ENCODE results near the gene HACD3. TPM values are rescaled to one million over a fixed set of nuclear protein-coding genes. Genes with fewer than 3 reads are reported as not detected.

The HACD3 gene
- total RNA-seq, 1 experiment from 2014 or later, result 157 TPM

GRCh38 chr15:65509321-65509720 lies 20.9 kb upstream of the HACD3 start:
- intact Hi-C loops (cut with micrococcal nuclease; ENCODE audit: unreplicated experiment), result no loop called here
- Histone ChIP-seq H3K36me3 (ENCODE audit: insufficient read depth, low read length, poor library complexity, severe bottlenecking) (peaks cover 46% of the 10 kb centered on the region), H3K9me3 (ENCODE audit: low read depth, low read length, poor library complexity, severe bottlenecking) (no peaks in the 10 kb centered on the region), H3K27me3 (replicated peaks; ENCODE audit: insufficient read depth, low read depth, low read length, poor library complexity) (no peaks in the 10 kb centered on the region), H3K4me1 (ENCODE audit: insufficient read depth, low read length, poor library complexity, severe bottlenecking) (peaks cover 12% of the 10 kb centered on the region), H3K4me3 (ENCODE audit: low read depth, low read length, poor library complexity, severe bottlenecking) (no peak overlapping the region), H3K27ac (ENCODE audit: low read depth, low read length, poor library complexity, severe bottlenecking) (no peak overlapping the region)
- ChIA-PET POLR2A (ENCODE audit: low non-redundant PET) (no interaction called here), CTCF (no interaction called here)
- DNase-seq (ENCODE audit: low spot score), result no peak
- TF ChIP-seq CTCF (conservative IDR thresholded peaks at IDR 0.05; ENCODE audit: low read depth, low read length) (no peak), EZH2 (IDR thresholded peaks at IDR 0.05; ENCODE audit: borderline replicate concordance, low read depth, low read length, poor library complexity, severe bottlenecking) (no peak)
- BruUV-seq (replicated peaks), result no TSS peak

- Histone ChIP-seq H3K27ac (ENCODE audit: low read depth, low read length, poor library complexity, severe bottlenecking) (peak overlapping the region; percentile 32), H3K9me3 (ENCODE audit: low read depth, low read length, poor library complexity, severe bottlenecking) (no peaks in the 10 kb centered on the region), H3K4me1 (ENCODE audit: insufficient read depth, low read length, poor library complexity, severe bottlenecking) (peaks cover 25% of the 10 kb centered on the region), H3K27me3 (replicated peaks; ENCODE audit: insufficient read depth, low read depth, low read length, poor library complexity) (no peaks in the 10 kb centered on the region), H3K36me3 (ENCODE audit: insufficient read depth, low read length, poor library complexity, severe bottlenecking) (peaks cover 30% of the 10 kb centered on the region), H3K4me3 (ENCODE audit: low read depth, low read length, poor library complexity, severe bottlenecking) (no peak overlapping the region)
- intact Hi-C loops (cut with micrococcal nuclease; ENCODE audit: unreplicated experiment), result no loop called here
- DNase-seq (ENCODE audit: low spot score), result no peak
- ChIA-PET POLR2A (ENCODE audit: low non-redundant PET) (no interaction called here), CTCF (no interaction called here)
- TF ChIP-seq EZH2 (IDR thresholded peaks at IDR 0.05; ENCODE audit: borderline replicate concordance, low read depth, low read length, poor library complexity, severe bottlenecking) (no peak), CTCF (conservative IDR thresholded peaks at IDR 0.05; ENCODE audit: low read depth, low read length) (no peak)
- BruUV-seq (replicated peaks), result no TSS peak
Measured at GRCh38 chr15:65512189-65512588, 18.1 kb upstream of the HACD3 start.

- intact Hi-C loops (cut with micrococcal nuclease; ENCODE audit: unreplicated experiment), result no loop called here
- peak overlapping the region; percentile 32 for H3K27ac ChIP-seq (ENCODE audit: low read depth, low read length, poor library complexity, severe bottlenecking)
- no peaks in the 10 kb centered on the region for H3K27me3 ChIP-seq (replicated peaks; ENCODE audit: insufficient read depth, low read depth, low read length, poor library complexity)
- TF ChIP-seq CTCF (conservative IDR thresholded peaks at IDR 0.05; ENCODE audit: low read depth, low read length) (no peak), EZH2 (IDR thresholded peaks at IDR 0.05; ENCODE audit: borderline replicate concordance, low read depth, low read length, poor library complexity, severe bottlenecking) (no peak)
- no peaks in the 10 kb centered on the region for H3K9me3 ChIP-seq (ENCODE audit: low read depth, low read length, poor library complexity, severe bottlenecking)
- H3K36me3 ChIP-seq (ENCODE audit: insufficient read depth, low read length, poor library complexity, severe bottlenecking), result peaks cover 30% of the 10 kb centered on the region
- H3K4me3 ChIP-seq (ENCODE audit: low read depth, low read length, poor library complexity, severe bottlenecking), result no peak overlapping the region
- POLR2A ChIA-PET (ENCODE audit: low non-redundant PET), result no interaction called here
- no TSS peak for BruUV-seq (replicated peaks)
- CTCF ChIA-PET, result no interaction called here
- H3K4me1 ChIP-seq (ENCODE audit: insufficient read depth, low read length, poor library complexity, severe bottlenecking), result peaks cover 25% of the 10 kb centered on the region
- peak; percentile 22 for DNase-seq (ENCODE audit: low spot score)
Measured at GRCh38 chr15:65512807-65513416, 17.4 kb upstream of the HACD3 start.
